Measurements from ENCODE around the gene CELF1. TPM values are rescaled to one million over a fixed set of nuclear protein-coding genes. Genes with fewer than 3 reads are reported as not detected.

CELF1 gene
- total and polyA plus RNA-seq, 2 of the 13 experiments (the other 11 are each of a cell fraction or from before 2014, with no cell fraction given), result 69.0 to 80.1 TPM

DNA sequence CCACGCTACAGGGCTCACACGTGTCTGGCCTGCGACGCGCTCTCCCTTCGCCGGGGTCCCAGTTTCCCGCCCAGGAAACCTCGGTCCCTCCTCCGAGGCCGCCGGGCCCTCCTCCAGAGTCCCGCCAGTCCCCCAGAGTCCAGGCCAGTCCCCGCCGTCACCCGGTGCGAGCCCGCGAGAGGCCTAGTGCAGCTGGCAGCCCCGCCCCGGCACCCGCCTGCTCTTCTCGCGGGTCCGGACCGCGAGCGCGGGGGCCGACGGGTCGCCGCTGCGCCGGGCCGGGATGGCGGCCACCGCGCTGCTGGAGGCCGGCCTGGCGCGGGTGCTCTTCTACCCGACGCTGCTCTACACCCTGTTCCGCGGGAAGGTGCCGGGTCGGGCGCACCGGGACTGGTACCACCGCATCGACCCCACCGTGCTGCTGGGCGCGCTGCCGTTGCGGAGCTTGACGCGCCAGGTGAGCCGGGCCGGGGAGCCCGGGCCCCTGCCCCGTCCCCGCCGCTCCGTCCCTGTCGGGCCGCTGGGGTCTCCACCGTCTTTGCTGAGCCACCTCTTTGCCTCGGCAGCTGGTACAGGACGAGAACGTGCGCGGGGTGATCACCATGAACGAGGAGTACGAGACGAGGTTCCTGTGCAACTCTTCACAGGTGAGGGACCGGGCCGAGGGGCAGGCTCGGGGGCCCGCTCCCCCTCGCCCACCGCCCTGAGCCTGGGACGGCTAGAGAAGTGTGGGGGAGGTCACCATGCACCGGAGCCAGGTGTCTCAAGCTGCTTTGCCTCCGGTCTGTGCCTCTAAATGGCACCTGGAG, 12.6 kb upstream of the CELF1 start, which contains the start of gene PTPMT1 (continued):
- peak; percentile 43 for TF ChIP-seq ZNF839 (CRISPR knock-in tag; IDR thresholded peaks at IDR 0.05; ENCODE audit: borderline replicate concordance)
- TF ChIP-seq, protein P1, sequence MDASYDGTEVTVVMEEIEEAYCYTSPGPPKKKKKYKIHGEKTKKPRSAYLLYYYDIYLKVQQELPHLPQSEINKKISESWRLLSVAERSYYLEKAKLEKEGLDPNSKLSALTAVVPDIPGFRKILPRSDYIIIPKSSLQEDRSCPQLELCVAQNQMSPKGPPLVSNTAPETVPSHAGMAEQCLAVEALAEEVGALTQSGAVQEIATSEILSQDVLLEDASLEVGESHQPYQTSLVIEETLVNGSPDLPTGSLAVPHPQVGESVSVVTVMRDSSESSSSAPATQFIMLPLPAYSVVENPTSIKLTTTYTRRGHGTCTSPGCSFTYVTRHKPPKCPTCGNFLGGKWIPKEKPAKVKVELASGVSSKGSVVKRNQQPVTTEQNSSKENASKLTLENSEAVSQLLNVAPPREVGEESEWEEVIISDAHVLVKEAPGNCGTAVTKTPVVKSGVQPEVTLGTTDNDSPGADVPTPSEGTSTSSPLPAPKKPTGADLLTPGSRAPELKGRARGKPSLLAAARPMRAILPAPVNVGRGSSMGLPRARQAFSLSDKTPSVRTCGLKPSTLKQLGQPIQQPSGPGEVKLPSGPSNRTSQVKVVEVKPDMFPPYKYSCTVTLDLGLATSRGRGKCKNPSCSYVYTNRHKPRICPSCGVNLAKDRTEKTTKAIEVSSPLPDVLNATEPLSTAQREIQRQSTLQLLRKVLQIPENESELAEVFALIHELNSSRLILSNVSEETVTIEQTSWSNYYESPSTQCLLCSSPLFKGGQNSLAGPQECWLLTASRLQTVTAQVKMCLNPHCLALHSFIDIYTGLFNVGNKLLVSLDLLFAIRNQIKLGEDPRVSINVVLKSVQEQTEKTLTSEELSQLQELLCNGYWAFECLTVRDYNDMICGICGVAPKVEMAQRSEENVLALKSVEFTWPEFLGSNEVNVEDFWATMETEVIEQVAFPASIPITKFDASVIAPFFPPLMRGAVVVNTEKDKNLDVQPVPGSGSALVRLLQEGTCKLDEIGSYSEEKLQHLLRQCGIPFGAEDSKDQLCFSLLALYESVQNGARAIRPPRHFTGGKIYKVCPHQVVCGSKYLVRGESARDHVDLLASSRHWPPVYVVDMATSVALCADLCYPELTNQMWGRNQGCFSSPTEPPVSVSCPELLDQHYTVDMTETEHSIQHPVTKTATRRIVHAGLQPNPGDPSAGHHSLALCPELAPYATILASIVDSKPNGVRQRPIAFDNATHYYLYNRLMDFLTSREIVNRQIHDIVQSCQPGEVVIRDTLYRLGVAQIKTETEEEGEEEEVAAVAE (CRISPR knock-in tag; IDR thresholded peaks at IDR 0.05; ENCODE audit: borderline replicate concordance), result no peak
- TF ChIP-seq PRPF4 (IDR thresholded peaks at IDR 0.05; ENCODE audit: low read depth, low read length, poor library complexity, severe bottlenecking), result no peak
- TF ChIP-seq TBP (CRISPR knock-in tag; IDR thresholded peaks at IDR 0.05), result no peak
- TF ChIP-seq, protein P2, sequence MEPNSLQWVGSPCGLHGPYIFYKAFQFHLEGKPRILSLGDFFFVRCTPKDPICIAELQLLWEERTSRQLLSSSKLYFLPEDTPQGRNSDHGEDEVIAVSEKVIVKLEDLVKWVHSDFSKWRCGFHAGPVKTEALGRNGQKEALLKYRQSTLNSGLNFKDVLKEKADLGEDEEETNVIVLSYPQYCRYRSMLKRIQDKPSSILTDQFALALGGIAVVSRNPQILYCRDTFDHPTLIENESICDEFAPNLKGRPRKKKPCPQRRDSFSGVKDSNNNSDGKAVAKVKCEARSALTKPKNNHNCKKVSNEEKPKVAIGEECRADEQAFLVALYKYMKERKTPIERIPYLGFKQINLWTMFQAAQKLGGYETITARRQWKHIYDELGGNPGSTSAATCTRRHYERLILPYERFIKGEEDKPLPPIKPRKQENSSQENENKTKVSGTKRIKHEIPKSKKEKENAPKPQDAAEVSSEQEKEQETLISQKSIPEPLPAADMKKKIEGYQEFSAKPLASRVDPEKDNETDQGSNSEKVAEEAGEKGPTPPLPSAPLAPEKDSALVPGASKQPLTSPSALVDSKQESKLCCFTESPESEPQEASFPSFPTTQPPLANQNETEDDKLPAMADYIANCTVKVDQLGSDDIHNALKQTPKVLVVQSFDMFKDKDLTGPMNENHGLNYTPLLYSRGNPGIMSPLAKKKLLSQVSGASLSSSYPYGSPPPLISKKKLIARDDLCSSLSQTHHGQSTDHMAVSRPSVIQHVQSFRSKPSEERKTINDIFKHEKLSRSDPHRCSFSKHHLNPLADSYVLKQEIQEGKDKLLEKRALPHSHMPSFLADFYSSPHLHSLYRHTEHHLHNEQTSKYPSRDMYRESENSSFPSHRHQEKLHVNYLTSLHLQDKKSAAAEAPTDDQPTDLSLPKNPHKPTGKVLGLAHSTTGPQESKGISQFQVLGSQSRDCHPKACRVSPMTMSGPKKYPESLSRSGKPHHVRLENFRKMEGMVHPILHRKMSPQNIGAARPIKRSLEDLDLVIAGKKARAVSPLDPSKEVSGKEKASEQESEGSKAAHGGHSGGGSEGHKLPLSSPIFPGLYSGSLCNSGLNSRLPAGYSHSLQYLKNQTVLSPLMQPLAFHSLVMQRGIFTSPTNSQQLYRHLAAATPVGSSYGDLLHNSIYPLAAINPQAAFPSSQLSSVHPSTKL (CRISPR knock-in tag; IDR thresholded peaks at IDR 0.05), result no peak
- no peak for TF ChIP-seq MYNN (CRISPR knock-in tag; IDR thresholded peaks at IDR 0.05; ENCODE audit: low read depth)
- no peak for TF ChIP-seq ZHX2 (IDR thresholded peaks at IDR 0.05; ENCODE audit: low read depth)
- no peak; the same call in 1 of the 2 replicates for TF ChIP-seq ZHX2 (CRISPR knock-in tag; IDR thresholded peaks at IDR 0.05; ENCODE audit: borderline replicate concordance)
- no peak for TF ChIP-seq JUNB (CRISPR knock-in tag; IDR thresholded peaks at IDR 0.05; ENCODE audit: borderline replicate concordance)
- TF ChIP-seq, protein P3, sequence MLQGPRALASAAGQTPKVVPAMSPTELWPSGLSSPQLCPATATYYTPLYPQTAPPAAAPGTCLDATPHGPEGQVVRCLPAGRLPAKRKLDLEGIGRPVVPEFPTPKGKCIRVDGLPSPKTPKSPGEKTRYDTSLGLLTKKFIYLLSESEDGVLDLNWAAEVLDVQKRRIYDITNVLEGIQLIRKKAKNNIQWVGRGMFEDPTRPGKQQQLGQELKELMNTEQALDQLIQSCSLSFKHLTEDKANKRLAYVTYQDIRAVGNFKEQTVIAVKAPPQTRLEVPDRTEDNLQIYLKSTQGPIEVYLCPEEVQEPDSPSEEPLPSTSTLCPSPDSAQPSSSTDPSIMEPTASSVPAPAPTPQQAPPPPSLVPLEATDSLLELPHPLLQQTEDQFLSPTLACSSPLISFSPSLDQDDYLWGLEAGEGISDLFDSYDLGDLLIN (CRISPR knock-in tag; IDR thresholded peaks at IDR 0.05; ENCODE audit: borderline replicate concordance), result peak; percentile 39; the same call in 1 of the 2 replicates
- TF ChIP-seq HHEX (CRISPR knock-in tag; IDR thresholded peaks at IDR 0.05), result no peak
- TF ChIP-seq ISL2 (CRISPR knock-in tag; IDR thresholded peaks at IDR 0.05), result peak; percentile 47; the same call in 1 of the 2 replicates
